GM12874 (cell line): Measurements from ENCODE around the gene DPYD.

ENCODE experiments used
- TF ChIP-seq, protein P1 (sequence below): IDR thresholded peaks from 2 replicates; pipeline ENCODE4 v1.5.1; 2011; ENCODE audit warnings: low read depth, mild to moderate bottlenecking, control low read depth, low read length, moderate library complexity; ENCODE audit not compliant: insufficient read depth

DPYD gene

DNA sequence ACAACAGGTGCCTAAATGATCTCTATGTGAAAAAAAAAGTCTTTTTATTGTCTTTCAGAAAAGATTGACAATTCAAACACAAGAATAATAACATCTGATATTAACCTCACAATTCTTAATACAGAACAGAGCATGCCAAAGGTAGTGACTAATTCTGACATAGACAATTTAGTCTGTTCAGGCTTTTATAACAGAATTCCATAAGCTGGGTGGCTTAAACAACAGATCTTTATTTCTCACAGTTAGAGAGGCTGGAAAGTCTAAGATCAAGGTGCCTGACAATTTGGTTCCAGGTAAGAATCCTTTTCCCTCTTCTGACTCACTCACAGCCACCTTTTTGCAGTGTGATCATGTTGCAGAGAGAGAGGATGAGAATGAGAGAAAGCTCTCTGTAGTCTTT is 27.0 kb downstream of the DPYD start:
- TF ChIP-seq, protein P1, sequence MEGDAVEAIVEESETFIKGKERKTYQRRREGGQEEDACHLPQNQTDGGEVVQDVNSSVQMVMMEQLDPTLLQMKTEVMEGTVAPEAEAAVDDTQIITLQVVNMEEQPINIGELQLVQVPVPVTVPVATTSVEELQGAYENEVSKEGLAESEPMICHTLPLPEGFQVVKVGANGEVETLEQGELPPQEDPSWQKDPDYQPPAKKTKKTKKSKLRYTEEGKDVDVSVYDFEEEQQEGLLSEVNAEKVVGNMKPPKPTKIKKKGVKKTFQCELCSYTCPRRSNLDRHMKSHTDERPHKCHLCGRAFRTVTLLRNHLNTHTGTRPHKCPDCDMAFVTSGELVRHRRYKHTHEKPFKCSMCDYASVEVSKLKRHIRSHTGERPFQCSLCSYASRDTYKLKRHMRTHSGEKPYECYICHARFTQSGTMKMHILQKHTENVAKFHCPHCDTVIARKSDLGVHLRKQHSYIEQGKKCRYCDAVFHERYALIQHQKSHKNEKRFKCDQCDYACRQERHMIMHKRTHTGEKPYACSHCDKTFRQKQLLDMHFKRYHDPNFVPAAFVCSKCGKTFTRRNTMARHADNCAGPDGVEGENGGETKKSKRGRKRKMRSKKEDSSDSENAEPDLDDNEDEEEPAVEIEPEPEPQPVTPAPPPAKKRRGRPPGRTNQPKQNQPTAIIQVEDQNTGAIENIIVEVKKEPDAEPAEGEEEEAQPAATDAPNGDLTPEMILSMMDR = no peak

DNA sequence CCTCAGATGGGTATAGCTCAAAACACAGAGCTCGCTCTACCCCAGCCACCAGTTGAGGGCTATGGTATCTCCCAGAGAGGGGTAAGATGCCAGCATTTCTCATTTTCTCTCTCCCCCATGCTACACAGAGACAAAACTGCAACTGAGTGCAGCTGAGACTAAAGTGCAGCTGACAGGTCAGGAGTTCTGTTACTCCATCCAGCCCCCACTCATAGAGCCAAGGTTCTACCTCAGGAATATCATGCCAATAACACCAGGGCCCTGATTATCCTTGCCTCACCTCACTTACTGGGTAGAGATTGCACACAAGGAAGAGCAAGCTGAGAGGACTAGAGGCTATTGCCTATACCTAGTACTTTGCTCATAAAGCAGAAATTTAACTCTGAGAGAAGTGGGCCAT is 34.6 kb downstream of the DPYD start:
- TF ChIP-seq, protein P1 = no peak

DNA sequence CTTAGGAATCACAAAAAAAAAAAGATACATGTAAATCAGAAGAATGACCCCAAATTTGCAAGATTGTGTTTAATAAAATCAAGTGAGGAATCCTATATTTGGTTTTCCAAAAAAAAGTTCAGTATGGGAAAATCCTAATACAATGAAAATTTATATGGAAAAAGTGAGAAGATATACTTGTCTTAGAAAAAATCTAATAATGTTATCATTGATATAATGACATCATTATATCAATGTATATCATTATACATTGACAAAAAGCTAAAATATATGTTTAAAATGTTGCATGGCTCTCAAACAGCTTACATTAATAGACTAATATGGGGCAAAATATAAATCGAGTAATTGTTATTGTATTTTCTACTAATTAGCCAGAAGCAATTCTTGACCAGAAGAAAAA is 37.0 kb downstream of the DPYD start:
- TF ChIP-seq, protein P1 = no peak

DNA sequence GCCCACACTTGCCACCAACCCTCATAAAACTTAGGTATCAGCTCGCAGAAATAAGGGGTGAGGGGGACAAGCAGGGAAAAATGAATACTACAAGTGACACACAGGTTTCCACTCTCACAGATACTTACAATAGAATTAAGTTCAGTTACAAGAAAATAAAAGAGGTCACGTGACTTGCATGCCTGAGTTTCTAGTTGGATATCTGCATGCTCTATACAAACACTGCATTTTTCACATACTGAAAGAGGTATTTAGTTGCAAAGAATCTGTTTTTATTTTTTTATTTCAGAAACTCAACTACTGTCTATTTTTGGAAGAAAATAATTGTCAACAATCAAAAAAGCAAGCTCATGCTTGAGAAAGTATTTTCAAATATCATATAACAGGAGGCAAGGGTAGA is 43.5 kb downstream of the DPYD start:
- TF ChIP-seq, protein P1 = no peak

DNA sequence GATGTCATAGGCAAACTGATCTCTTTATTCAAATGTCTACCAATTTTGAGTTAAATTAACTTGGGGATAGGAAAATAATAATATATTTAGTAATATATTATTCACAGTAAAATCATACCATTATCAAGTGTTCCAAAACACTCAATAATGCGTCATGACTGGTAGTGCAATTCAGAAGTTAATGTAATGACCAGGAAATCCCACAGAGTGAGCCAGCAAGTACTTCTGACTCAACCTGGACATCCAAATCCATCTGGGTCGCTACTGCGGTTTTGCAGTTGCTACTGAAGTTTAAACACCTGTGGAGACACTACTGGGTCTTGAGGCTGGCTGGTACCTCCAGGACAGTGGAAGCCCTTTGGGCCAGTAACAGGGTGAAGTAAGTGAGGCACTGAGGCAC is 44.8 kb downstream of the DPYD start:
- TF ChIP-seq, protein P1 = no peak

DNA sequence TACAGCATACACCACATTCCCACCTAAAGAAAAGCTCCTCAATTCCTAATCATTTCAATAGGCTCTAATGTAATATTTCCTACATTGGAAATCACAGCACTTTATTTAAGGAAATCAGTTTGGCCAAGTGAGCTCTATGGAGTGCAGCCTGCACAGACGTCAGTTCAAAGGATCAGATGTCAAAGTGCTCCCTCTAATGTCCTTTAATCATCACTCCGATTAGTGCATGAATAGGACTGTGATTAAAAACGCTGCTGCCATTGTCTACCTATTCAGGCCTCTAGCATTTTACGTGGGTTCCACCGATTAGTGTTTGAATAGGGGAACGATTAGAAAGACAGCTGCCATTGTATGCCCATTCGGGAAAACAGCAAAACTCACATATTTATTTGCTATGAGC is 50.2 kb downstream of the DPYD start:
- TF ChIP-seq, protein P1 = no peak

DNA sequence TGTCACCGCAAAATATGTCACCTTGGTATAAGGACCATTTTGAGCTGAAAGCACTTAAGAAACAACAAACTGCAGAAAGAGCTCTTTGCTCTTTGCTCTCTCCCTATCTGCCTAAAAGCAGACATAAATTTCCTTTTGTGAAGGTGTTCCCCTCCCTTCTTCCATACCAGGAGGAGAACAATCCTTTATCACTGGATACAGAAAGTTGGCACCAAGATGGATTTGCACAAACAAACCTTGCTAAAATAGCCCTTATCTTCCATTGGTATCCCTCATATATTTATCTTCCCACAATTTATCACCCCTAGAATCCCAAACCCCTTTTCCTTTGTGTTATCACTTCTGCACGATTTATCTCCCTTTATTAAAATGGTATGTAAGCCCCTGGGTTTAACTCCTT is 51.4 kb downstream of the DPYD start:
- TF ChIP-seq, protein P1 = no peak

DNA sequence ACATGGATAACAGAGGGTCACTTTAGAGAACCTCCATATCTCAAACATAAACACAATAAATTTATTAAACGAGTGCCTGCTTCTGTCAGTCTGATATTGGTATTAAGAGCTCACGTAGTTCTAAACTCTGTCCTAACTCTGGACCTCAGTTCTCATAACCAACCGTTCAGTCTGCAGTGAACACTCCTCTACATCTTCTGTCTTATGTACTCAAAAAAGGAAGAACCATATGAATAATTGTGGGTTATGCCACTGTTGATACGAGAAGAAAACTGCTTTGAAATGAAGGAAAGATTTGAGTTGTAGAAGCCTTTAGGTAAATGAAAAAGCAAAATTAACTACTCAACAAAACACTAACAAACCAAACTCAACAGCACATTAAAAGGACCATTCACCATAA is 53.7 kb downstream of the DPYD start:
- TF ChIP-seq, protein P1 = no peak
